Measurements from ENCODE around the gene OVOL3.
"Not testable (repeated sequence)": the region's sequence is repeated elsewhere in the genome, so short reads cannot be mapped to it uniquely, and the experiment has no call there.

OVOL3 gene

GRCh38 chr19:36110487-36111199 is at the start of gene OVOL3:
OVOL3 (plus strand) TSS chr19:36111143; CDS start chr19:36111203, 60 bp downstream.
- no peak within 1 kb of the TSS for H3K4me3 ChIP-seq (replicated peaks in 1 of 2; ENCODE audit: low read depth in 2 of 2, low read length in 2 of 2)
- no peak for DNase-seq (ENCODE audit: low read depth in 2 of 2)
- no peak for TF ChIP-seq CTCF (IDR thresholded peaks at IDR 0.05; ENCODE audit: low read depth, low read length)

GRCh38 chr19:36061367-36061766 is 49.6 kb upstream of the OVOL3 start:
- H3K4me3 ChIP-seq (replicated peaks in 1 of 2; ENCODE audit: low read depth in 2 of 2, low read length in 2 of 2), result no peak overlapping the region
- TF ChIP-seq CTCF (IDR thresholded peaks at IDR 0.05; ENCODE audit: low read depth, low read length), result no peak
- DNase-seq (ENCODE audit: low read depth in 2 of 2), result no peak

GRCh38 chr19:36064826-36065225 is 46.1 kb upstream of the OVOL3 start:
- no peak for TF ChIP-seq CTCF (IDR thresholded peaks at IDR 0.05; ENCODE audit: low read depth, low read length)
- no peak overlapping the region for H3K4me3 ChIP-seq (replicated peaks in 1 of 2; ENCODE audit: low read depth in 2 of 2, low read length in 2 of 2)
- no peak for DNase-seq (ENCODE audit: low read depth in 2 of 2)

GRCh38 chr19:36067681-36068080 is 43.3 kb upstream of the OVOL3 start:
- no peak overlapping the region for H3K4me3 ChIP-seq (replicated peaks in 1 of 2; ENCODE audit: low read depth in 2 of 2, low read length in 2 of 2)
- DNase-seq (ENCODE audit: low read depth in 2 of 2), result no peak
- TF ChIP-seq CTCF (IDR thresholded peaks at IDR 0.05; ENCODE audit: low read depth, low read length), result no peak

GRCh38 chr19:36068810-36069499 is 42.0 kb upstream of the OVOL3 start:
- H3K4me3 ChIP-seq (replicated peaks in 1 of 2; ENCODE audit: low read depth in 2 of 2, low read length in 2 of 2); DNase-seq (ENCODE audit: low read depth in 2 of 2): not testable (repeated sequence)

GRCh38 chr19:36072081-36072480 is 38.9 kb upstream of the OVOL3 start:
- no peak for DNase-seq (ENCODE audit: low read depth in 2 of 2)
- no peak for TF ChIP-seq CTCF (IDR thresholded peaks at IDR 0.05; ENCODE audit: low read depth, low read length)
- H3K4me3 ChIP-seq (replicated peaks in 1 of 2; ENCODE audit: low read depth in 2 of 2, low read length in 2 of 2), result no peak overlapping the region

GRCh38 chr19:36073121-36073876 is 37.6 kb upstream of the OVOL3 start:
- no peak for TF ChIP-seq CTCF (IDR thresholded peaks at IDR 0.05; ENCODE audit: low read depth, low read length)
- no peak overlapping the region for H3K4me3 ChIP-seq (replicated peaks in 1 of 2; ENCODE audit: low read depth in 2 of 2, low read length in 2 of 2)
- DNase-seq (ENCODE audit: low read depth in 2 of 2), result no peak

All from cardiac fibroblast (primary cell).